ENCODE results near the gene TXNDC2.

DNA sequence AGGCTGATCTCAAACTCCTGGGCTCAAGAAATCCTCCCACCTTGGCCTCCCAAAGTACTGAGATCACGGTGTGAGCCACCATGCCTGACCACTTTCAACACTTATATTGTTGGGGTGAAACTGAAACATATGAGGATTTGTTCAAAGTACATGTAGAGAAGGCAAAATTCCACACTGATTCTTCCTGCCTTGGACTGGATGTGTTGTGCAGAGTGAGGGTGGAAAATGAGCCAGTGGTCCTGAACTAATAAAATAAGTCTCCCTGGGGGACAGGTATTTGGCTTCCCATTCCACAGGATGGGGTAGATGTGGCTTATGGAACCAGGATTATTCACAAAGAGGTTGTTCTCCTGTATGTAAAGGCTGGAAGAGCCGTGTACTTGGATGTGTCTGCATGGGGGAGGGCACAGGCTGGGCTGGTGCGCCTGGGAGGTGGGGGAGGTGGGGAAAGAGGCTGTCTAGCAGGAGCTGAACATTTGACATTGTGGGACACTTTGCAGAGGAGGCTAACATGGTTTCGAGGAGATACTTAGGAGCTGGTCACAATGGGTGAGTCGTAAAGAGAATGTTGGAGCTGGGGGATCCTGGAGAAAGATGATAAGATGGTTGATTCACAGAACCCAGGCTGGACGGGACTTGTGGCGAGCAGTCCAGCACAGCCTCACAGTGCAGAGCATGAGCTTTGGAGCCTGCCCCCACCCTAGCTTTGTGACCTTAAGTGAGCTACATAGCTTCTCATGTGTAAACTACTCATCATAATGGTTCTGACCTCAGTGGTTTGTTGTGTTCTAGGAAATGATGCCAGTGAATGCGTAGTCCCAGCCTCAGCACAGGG, at the start of gene TXNDC2:
- TF ChIP-seq, protein P1, sequence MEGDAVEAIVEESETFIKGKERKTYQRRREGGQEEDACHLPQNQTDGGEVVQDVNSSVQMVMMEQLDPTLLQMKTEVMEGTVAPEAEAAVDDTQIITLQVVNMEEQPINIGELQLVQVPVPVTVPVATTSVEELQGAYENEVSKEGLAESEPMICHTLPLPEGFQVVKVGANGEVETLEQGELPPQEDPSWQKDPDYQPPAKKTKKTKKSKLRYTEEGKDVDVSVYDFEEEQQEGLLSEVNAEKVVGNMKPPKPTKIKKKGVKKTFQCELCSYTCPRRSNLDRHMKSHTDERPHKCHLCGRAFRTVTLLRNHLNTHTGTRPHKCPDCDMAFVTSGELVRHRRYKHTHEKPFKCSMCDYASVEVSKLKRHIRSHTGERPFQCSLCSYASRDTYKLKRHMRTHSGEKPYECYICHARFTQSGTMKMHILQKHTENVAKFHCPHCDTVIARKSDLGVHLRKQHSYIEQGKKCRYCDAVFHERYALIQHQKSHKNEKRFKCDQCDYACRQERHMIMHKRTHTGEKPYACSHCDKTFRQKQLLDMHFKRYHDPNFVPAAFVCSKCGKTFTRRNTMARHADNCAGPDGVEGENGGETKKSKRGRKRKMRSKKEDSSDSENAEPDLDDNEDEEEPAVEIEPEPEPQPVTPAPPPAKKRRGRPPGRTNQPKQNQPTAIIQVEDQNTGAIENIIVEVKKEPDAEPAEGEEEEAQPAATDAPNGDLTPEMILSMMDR (IDR thresholded peaks at IDR 0.05; ENCODE audit: low read depth, low read length, missing input control), result no peak
- TF ChIP-seq, protein P2, sequence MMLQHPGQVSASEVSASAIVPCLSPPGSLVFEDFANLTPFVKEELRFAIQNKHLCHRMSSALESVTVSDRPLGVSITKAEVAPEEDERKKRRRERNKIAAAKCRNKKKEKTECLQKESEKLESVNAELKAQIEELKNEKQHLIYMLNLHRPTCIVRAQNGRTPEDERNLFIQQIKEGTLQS (IDR thresholded peaks at IDR 0.05), result no peak

Measured in liver (tissue), 3 donors.